Activated T-cell treated with anti-CD3 and anti-CD28 coated beads for 48 hours (primary cell): ENCODE data around the gene INTS4.
"Not testable (repeated sequence)": the region's sequence is repeated elsewhere in the genome, so short reads cannot be mapped to it uniquely, and the experiment has no call there.

Source experiments
- DNase-seq: peaks from one replicate; pipeline ENCODE4 v3.0.0-alpha.2; 2020; ENCODE audit warnings: low read depth

INTS4 gene

DNA sequence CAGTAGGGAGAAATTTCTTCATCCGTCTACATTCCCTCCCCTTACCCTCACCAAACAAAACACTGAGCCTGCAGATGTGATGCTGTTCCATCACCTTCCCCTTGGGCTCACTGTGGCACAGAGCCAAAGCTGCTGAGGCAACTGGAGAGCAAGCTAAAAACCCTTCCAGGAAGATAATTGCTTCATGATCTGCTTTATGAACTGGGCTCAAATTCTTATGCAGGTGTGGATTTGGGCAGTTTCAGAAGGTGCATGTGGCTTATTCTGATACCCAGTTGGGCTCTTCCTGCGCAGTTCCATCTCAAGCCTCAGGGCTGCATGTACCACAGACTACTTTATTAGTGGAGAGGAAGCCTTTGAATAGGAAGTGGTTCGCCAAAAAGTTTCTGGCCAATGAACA lies 115.2 kb downstream of the INTS4 start:
- no peak for DNase-seq

DNA sequence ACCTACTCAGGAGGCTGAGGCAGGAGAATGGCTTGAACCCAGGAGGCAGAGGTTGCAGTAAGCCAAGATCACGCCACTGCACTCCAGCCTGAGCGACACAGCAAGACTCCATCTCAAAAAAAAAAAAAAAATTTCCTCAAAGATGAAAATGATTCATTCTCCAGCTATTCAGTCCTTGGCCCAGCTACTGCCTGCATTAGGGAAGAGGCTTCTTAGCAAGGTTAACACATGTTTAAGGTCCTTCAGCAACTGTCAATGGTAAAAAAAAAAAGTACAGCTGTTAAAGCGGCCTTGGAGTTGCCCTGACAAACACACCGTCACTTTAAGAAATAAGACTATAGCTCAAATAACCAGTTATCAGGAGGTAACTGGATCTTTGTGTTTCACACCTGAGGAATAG lies 116.2 kb downstream of the INTS4 start:
- not testable (repeated sequence) for DNase-seq

DNA sequence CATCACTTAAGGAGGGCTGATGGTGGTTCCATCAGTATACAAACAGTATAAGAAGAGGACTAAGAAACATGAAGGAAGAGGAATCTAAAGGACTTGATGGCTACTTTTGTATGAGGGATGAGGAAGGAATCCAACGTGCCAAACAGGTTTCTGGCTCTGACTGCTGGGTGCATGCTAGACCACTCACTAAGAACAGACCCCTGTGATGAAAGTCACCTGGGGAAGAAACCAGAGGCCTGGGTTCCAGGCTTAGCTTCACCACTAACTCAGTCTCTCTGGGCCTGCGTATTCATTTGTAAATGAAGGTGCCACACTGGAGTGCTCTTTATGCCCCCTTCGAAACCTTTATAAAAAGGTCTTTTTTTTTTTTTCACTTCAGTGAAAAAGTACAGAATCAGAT lies 118.4 kb downstream of the INTS4 start:
- DNase-seq: no peak

DNA sequence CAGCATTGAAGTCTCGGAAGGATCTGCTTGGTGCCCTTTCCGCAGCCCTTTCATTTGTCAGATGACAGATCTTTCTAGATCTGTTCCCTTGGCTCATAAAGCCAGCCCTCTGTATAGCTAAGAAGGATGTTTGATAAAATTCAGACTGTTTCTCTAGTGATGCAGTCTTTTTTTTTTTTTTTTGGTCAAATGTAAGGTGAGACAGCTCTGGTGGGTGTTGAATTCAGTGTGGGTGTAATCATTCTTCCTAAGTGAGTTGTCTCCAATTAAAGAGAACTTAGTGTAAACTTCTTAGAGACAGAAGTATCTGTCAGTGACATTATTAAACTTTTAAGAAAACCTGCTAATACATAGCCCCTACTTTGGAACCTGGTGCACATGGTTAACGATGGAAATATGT lies 120.3 kb downstream of the INTS4 start:
- no peak for DNase-seq

DNA sequence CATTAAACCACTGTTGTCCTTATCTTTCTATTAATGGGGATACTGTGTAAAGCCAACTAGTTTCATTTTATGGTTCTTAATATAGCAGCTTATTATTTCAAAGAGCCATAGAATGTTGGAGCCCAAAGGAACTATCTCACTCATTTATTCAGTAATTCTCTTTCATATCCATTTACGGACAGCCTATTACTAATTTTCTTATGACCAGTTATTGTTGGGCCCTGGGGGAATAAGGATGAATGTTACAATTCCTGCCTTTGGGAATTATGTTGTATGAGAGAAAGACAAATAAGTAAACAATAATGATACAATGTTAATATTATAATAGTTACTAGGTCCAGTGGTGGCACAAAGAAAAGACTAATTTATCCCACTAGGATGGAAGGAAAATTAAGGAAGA lies 121.1 kb downstream of the INTS4 start:
- DNase-seq: no peak

DNA sequence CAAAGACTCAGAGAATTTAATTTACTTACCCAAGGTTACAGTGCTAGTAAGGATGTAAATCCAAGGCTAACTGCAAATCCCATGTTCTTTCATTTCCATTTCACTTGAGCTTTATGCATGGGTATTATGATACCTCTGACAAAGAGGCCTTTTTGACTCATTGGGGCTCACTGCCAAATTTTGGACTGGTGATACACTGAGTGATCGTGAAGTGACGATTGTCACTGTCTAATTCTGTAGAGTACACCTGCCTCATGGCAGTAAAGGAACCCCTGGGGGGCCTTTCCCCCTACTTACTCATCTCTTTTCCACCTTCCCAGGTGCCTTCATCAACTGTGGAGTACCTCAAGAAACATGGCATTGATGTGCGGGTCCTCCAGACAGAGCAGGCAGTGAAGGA lies 122.6 kb downstream of the INTS4 start:
- no peak for DNase-seq

DNA sequence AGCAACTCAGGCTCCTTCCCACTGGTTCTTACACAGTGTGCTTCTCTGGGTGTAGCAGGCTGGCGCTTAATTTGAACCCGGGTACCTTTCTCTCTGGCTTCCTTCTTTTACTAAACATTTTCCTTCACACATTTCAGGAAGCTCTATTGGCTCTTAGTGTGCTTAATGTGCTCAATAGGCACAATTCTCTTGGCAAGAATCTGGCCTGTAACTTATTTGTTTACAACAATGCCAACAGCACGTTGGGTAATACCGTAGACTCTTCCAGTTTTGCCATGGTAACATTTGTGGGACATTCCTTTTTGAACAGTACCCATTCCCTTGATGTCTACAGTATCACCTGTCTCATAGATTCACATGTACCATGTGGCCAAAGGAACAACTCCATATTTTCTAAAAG lies 125.7 kb downstream of the INTS4 start:
- DNase-seq: no peak

DNA sequence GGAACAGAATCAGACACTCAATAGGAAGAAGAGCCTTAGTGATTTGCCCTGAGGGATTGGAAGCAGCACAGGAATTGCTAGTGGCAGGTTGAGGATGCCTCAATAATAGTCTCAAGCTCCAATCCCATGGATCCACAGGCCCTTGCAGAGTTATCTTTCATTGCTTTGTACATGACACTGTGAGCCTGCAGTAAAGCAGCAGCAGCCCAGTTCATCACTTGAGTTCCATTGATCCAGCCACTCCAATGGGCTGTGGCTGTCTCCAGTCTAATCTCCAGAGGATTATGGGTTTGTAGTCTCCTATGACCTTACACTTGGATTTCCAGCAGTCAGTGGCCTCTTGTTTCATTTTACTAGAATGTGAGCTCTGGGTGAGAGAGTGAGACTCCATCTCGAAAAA lies 128.1 kb downstream of the INTS4 start:
- DNase-seq: no peak

DNA sequence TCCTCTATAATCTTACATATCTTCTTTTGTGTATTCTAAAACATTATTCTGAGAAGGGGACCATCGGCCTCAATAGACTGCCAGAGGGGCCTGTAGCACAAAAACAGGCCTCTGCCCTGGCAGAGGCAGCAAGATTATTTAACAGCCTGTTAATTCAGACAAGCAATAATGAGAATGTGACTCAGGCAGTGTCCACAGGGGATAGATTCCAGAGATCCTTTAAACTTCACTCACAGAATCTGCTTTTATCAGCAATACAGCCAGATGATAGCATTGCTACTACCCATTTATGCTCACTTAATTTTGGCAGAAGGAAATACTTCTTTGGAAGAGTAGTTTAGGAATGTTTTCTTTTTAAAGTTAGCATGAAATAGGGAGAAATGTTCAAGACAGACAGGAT lies 128.7 kb downstream of the INTS4 start:
- DNase-seq: no peak

DNA sequence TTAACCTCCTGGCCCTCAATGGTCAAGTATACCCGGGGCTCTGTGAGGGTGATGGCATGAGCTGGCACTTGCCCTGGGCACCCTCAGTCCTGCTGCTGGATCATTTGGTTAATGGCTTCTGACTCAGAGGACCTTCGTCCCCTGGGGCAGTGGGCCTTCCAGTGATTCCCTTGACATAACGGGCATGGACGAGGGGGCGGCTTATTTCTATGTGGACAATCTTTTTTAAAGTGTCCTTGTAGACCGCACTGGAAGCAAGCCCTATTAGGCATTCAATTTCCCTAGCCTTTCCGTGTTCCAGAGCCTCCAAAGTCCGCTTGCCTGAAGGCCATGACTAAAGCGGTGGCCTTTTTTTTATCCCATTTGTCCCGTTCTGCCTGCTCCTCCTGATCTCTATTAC lies 133.0 kb downstream of the INTS4 start:
- DNase-seq: not testable (repeated sequence)

DNA sequence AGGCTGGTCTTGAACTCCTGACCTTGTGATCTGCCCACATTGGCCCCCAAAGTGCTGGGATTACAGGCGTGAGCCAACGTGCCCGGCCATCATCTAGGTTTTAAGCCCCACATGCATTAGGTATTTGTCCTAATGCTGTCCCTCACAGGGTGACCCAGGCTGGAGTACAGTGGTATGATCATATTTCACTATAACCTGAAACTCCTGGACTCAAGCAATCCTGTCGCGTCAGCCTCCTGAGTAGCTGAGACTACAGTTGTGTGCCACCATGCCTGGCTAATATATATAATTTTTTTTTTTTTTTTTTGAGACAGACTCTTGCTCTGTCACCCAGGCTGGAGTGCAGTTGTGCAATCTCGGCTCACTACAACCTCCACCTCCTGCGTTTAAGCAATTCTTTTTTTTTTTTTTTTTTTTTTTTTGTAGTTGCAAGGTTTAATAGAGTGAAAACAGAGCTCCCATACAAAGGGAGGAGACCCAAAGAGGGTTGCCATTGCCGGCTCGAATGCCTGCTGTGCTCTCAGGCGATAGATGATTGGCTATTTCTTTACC lies 136.5 kb downstream of the INTS4 start:
- not testable (repeated sequence) for DNase-seq

DNA sequence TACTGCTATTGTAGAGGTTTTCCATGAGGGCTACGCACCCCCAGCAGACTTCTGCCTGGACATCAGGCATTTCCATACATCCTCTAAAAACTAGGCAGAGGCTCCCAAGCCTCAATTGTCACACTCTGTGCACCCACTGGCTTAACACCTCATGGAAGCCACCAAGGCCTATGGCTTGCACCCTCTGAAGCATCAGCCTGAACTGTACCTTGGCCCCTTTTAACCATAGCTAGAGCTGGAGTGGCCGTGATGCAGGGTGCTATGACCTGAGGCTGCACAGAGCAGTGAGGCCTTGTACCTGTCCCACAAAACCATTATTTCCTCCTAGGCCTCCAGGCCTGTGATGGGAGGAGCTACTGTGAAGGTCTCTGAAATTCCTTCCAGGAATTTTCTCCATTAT lies 139.6 kb downstream of the INTS4 start:
- DNase-seq: no peak

DNA sequence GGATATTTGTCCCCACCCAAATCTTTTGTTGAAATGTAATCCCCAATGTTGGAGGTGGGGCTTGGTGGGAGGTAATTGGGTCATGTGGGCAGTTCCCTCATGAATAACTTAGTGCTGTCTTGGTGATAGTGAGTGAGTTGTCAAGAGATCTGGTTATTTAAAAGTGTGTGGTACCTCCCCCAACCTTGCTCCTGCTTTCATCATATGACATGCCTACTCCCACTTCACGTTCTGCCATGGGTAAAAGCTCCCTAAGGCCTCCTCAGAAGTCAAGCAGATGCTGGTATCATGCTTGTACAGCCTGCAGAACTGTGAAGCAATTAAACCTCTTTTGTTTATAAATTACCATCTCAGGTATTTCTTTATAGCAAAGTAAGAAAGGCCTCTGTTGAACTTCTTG lies 143.0 kb downstream of the INTS4 start:
- DNase-seq: no peak

DNA sequence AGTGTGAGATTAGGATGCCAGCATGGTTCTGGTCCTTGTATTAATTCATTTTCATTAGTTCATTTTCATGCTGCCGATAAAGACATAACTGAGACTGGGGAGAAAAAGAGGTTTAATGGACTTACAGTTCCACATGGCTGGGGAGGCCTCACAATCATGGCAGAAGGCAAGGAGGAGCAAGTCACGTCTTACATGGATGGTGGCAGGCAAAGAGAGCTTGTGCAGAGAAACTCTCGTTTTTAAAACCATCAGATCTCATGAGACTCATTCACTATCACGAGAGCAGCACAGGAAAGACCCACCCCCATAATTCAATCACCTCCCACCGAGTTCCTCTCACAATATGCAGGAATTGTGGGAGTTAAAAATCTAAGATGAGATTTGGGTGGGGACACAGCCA lies 150.8 kb downstream of the INTS4 start:
- DNase-seq: not testable (repeated sequence)

DNA sequence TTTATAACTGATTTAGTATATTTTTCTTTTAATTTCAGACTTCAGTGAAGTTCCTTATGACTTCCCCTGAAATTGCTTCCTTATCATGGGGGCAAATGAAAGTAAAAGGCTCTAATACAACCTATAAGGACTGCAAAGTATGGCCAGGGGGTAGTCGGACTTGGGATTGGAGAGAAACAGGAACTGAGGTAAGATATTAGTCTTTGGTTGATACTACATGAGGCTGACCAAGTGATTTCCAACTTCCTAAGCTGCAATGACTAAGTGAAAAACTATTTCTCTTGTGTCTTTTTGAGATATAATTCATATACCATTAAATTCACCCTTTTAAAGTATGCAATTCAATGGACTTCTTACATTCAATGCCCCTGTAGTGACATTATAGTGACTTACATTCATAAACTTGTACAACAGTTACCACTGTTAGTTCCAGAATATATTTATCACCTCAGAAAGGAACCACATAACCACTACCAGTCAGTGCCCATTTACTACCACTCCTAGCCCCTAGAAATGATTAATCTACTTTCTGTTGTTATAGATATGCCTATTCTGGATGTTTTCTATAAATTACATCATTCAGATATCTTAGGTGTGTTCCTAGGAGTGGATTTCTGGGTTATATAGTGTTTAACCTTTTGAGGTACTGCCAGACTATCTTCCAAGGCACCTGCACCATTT lies 151.9 kb downstream of the INTS4 start:
- DNase-seq: no peak

DNA sequence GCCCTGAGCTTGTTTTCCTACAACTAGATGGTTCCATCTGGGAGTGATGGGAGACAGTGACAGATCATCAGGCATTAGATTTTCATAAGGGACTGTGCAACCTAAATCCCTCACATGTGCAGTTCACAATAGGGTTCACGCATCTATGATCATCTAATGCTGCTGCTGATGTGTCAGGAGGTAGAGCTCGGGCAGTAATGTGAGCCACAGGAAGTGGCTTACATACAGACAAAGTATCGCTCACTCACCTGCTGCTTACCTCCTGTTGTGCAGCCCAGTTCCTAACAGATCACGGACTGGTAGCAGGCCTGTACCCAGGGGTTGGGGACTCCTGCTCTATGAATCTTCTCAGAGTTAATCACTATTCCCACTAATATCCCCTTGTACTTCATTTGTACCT lies 161.2 kb downstream of the INTS4 start:
- DNase-seq: no peak

DNA sequence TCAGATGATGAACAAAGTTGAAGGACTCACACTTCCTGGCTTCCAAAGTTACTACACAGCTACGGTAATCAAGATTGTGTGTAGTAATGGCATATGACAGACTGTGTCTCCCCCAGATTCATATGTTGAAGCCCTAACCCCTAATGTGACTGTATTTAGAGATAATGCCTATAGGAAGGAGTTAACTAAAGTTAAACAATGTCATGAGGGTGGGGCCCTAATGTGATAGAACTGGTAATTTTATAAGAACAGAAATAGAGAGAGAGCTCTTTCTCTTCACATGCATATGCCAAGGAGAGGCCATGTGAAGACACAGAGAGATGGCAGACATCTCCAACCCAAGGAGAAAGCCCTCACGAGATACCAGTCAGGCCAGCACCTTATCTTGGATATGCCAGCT lies 165.5 kb downstream of the INTS4 start:
- no peak for DNase-seq
